ENCODE data around the gene KIF5A. TPM values are rescaled to one million over a fixed set of nuclear protein-coding genes. Genes with fewer than 3 reads are reported as not detected.

The KIF5A gene
- total and polyA plus RNA-seq, 5 donors = 0.09 to 0.31 (median 0.20) TPM

DNA sequence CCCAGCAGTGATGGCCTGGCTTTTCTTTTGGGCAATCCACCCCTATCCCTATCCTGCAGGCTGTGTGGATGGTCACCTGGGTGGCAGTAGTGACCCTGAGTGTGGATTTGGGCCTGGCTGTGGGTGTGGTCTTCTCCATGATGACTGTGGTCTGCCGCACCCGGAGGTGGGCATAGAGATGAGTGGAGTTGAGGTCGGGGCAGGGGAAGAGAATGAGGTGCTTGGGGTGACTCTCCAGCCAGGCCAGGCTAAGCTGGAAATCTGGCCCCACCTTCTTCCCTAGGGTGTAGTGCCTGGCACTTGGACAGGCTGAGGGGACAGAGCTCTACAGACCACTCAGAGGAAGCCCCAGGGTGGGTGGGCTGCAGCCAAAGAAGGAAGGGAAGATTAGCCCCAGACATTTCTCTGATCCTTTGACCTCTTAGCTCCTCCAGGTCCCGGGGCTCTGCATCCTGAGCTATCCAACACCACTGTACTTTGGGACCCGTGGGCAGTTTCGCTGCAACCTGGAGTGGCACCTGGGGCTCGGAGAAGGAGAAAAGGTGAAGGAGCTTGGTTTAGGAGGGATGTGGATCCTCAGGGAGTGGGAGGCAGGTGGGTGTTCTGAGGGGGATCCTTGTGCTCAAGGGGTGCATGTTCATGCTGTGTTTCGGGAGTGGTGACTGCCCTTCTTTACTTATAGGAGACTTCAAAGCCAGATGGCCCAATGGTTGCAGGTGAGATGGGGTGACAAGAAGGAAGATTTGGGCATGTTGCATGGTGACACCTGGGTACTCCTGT lies 74.8 kb downstream of the KIF5A start:
- intact Hi-C loops (cut with DNase I) = loop anchor here in 3 of 4 donors (5.0 to 10.0 kb wide), 2 partner anchors 42 to 160 kb away; no protein-coding TSS in a partner anchor
- WGBS = 81% methylated on average over 8 of the region's 8 CpGs
- Histone ChIP-seq H3K4me3 (ENCODE audit: low read length) (no peak overlapping the region), H3K27ac (ENCODE audit: low read length) (no peak overlapping the region), H3K9me3 (ENCODE audit: control insufficient read depth, low read length) (no peaks in the 10 kb centered on the region), H3K27me3 (ENCODE audit: control insufficient read depth, insufficient read depth) (no peaks in the 10 kb centered on the region), H3K4me1 (ENCODE audit: control insufficient read depth, insufficient read depth, low read length) (no peaks in the 10 kb centered on the region)
- DNase-seq (no peak), ATAC-seq (no peak)

GRCh38 chr12:57625261-57626032 lies 75.6 kb downstream of the KIF5A start:
- H3K27me3 ChIP-seq (ENCODE audit: control insufficient read depth, insufficient read depth) = no peaks in the 10 kb centered on the region
- WGBS = 83% methylated on average over 12 of the region's 12 CpGs
- ATAC-seq (no peak), DNase-seq (peak in 1 of 3 donors; percentile 29)
- no peaks in the 10 kb centered on the region for H3K9me3 ChIP-seq (ENCODE audit: control insufficient read depth, low read length)
- no peaks in the 10 kb centered on the region for H3K4me1 ChIP-seq (ENCODE audit: control insufficient read depth, insufficient read depth, low read length)
- intact Hi-C loops (cut with DNase I) = loop anchor here in 1 of 4 donors (10.0 kb wide), 1 partner anchor 161 kb away; no protein-coding TSS in a partner anchor
- no peak overlapping the region for H3K4me3 ChIP-seq (ENCODE audit: low read length)
- H3K27ac ChIP-seq (ENCODE audit: low read length) = no peak overlapping the region

DNA sequence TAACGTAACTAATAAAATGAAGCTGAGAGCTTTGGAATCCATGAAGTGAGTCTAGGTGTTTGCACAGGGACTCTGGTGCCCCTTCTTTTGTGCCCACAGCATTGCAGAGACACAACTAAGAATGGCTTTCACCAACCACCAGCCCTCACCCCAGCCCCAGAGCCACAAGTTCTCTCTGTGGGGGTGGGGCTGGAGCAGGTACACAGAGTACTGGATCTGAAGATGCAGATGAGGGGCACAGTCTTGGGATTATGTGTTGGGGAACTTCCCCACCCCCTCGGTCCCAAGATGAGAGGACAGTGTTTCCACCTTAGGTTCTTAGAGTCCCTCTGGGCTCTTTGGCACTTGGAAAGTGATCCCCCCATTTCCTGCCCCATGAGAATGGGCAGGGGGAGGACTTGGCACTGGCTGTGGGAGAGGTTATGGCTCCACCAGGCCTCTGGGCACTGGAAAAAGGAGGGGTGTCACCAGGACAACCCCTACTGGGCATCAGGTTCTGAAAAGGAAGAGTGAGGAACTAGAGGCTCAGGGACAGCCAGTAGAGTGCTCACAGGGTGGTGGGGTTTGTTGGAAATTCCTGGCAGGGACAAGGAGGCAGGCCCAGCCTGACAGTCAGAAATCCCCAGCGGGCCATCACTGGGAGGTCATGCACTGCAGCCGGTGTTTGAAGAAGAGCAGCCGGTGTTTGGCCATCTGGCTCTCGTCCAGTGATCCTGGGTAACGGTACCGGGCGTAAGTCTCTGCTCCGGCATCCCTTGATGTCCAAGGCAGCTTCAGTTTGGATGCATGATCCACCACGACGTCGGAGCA lies 76.5 kb downstream of the KIF5A start:
- intact Hi-C loops (cut with DNase I) = loop anchor here in 1 of 4 donors (10.0 kb wide), 1 partner anchor 162 kb away; no protein-coding TSS in a partner anchor
- Histone ChIP-seq H3K27ac (ENCODE audit: low read length) (no peak overlapping the region), H3K4me3 (ENCODE audit: low read length) (no peak overlapping the region), H3K9me3 (ENCODE audit: control insufficient read depth, low read length) (no peaks in the 10 kb centered on the region), H3K4me1 (ENCODE audit: control insufficient read depth, insufficient read depth, low read length) (no peaks in the 10 kb centered on the region), H3K27me3 (ENCODE audit: control insufficient read depth, insufficient read depth) (no peaks in the 10 kb centered on the region)
- no peak for ATAC-seq
- DNase-seq = peak in 1 of 3 donors; percentile 19
- 53% methylated on average over 13 of the region's 13 CpGs for WGBS

DNA sequence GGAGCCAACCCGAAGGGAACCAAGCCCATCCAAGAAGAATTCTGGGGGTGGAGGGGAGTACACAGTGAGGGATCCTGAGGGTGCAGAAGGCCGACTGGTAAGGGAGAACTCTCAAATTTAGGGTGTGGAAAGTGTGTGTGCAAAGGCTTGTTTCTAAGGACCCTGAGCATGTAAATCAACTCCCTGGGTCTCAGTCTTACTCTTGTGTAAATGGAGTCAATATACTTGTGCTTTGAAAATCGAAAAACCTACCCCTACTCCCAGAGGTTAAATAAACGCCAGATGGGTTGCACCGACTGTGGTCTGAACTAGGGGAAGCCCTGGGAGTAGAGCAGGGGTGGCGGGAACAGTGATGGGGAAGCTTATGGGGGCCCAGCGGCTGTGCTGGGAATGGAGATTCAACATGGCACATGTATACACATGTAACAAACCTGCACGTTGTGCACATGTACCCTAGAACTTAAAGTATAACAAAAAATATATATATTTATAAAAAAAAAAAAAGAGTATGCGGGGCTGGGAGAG lies 77.1 kb downstream of the KIF5A start:
- H3K4me3 ChIP-seq (ENCODE audit: low read length) = no peak overlapping the region
- no peaks in the 10 kb centered on the region for H3K27me3 ChIP-seq (ENCODE audit: control insufficient read depth, insufficient read depth)
- no peak for ATAC-seq
- H3K4me1 ChIP-seq (ENCODE audit: control insufficient read depth, insufficient read depth, low read length) = no peaks in the 10 kb centered on the region
- no peaks in the 10 kb centered on the region for H3K9me3 ChIP-seq (ENCODE audit: control insufficient read depth, low read length)
- 42% methylated on average over 9 of the region's 9 CpGs for WGBS
- H3K27ac ChIP-seq (ENCODE audit: low read length) = no peak overlapping the region
- no peak for DNase-seq
- intact Hi-C loops (cut with DNase I) = loop anchor here in 1 of 4 donors (10.0 kb wide), 1 partner anchor 162 kb away; no protein-coding TSS in a partner anchor

DNA sequence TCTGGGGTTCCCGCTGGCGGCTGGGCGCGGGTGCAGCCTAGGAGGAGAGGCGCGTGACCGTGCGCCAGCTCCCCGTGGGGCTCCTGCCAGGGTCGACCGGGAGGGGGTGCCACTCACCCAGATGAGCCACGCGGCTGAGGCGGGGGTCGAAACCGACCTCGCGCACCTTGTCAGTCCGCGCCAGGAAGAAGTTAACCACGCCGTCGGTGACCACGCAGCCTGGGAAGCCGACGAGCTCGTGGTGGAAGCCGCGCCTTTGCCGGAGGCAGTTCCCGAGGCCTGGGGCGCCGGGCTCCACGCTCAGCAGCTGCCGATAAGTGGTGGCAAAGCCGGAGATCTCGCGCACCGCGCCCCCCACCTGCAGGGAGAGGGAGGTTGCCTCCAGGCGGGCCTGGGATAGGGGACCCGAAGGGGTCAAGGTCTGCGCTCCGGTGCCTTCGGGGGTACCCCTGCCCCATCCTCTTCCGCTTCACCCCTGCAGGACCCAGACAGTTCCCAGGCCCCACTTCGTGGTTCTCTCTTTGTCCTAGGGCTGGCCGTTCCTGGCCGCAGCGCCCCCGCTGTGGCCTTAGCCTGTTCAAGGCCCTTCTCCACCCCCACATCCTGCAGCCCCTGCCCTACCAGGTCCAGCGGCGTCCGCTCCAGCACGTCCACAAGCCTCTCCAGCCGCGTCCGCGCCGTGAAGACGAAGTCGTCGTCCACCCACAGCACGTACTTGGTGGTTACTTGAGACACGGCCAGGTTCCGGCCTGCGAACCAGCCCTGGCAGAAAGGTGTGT lies 77.8 kb downstream of the KIF5A start:
- Histone ChIP-seq H3K27ac (ENCODE audit: low read length) (no peak overlapping the region), H3K4me1 (ENCODE audit: control insufficient read depth, insufficient read depth, low read length) (no peaks in the 10 kb centered on the region), H3K4me3 (ENCODE audit: low read length) (no peak overlapping the region), H3K27me3 (ENCODE audit: control insufficient read depth, insufficient read depth) (no peaks in the 10 kb centered on the region), H3K9me3 (ENCODE audit: control insufficient read depth, low read length) (no peaks in the 10 kb centered on the region)
- ATAC-seq (no peak), DNase-seq (peak in 2 of 3 donors; percentile 52 to 59)
- intact Hi-C loops (cut with DNase I) = loop anchor here in 1 of 4 donors (10.0 kb wide), 1 partner anchor 163 kb away; no protein-coding TSS in a partner anchor
- 19% methylated on average over 67 of the region's 67 CpGs for WGBS

GRCh38 chr12:57628280-57629191 lies 78.7 kb downstream of the KIF5A start:
- no peaks in the 10 kb centered on the region for H3K4me1 ChIP-seq (ENCODE audit: control insufficient read depth, insufficient read depth, low read length)
- DNase-seq = peak in 1 of 3 donors; percentile 35
- no peaks in the 10 kb centered on the region for H3K9me3 ChIP-seq (ENCODE audit: control insufficient read depth, low read length)
- no peak overlapping the region for H3K4me3 ChIP-seq (ENCODE audit: low read length)
- 60% methylated on average over 29 of the region's 29 CpGs for WGBS
- ATAC-seq = no peak
- no peaks in the 10 kb centered on the region for H3K27me3 ChIP-seq (ENCODE audit: control insufficient read depth, insufficient read depth)
- intact Hi-C loops (cut with DNase I) = loop anchor here in 1 of 4 donors (10.0 kb wide), 1 partner anchor 164 kb away; no protein-coding TSS in a partner anchor
- no peak overlapping the region for H3K27ac ChIP-seq (ENCODE audit: low read length)

DNA sequence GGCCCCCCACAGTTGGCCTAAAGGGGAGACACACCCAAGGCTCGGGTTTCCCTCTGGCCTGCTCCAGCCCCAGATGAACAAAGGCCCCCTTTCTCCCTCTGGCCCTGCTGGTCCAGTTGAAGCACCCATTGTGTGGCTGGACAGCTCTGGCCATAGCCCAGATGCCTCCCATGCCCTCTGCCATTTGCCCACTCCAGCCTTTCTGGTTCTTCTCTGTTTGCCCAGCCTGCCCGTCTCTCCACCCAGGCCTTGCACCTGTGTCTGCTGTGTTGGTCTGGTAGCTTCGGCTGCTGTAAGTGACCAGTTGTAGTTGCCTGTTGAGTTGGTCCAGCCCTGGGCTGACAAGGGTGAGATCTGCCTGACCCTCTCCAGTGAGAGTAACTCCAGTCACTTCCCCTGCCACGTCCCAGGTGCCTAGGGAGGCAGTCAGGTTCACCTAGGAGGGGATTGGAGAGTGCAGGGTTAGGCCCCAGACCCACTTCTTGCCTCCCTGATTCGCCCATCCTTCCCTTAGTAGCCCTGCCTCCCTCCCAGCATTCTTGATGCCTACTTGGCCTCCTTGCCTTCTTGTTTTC lies 80.1 kb downstream of the KIF5A start:
- intact Hi-C loops (cut with DNase I) = loop anchor here in 1 of 4 donors (10.0 kb wide), 1 partner anchor 165 kb away; no protein-coding TSS in a partner anchor
- no peaks in the 10 kb centered on the region for H3K4me1 ChIP-seq (ENCODE audit: control insufficient read depth, insufficient read depth, low read length)
- DNase-seq (no peak), ATAC-seq (no peak)
- WGBS = 86% methylated on average over 5 of the region's 5 CpGs
- no peaks in the 10 kb centered on the region for H3K9me3 ChIP-seq (ENCODE audit: control insufficient read depth, low read length)
- no peak overlapping the region for H3K4me3 ChIP-seq (ENCODE audit: low read length)
- H3K27ac ChIP-seq (ENCODE audit: low read length) = no peak overlapping the region
- H3K27me3 ChIP-seq (ENCODE audit: control insufficient read depth, insufficient read depth) = no peaks in the 10 kb centered on the region

GRCh38 chr12:57630891-57631433 lies 81.1 kb downstream of the KIF5A start:
- H3K27me3 ChIP-seq (ENCODE audit: control insufficient read depth, insufficient read depth) = no peaks in the 10 kb centered on the region
- intact Hi-C loops (cut with DNase I) = no loop called here
- H3K4me1 ChIP-seq (ENCODE audit: control insufficient read depth, insufficient read depth, low read length) = no peaks in the 10 kb centered on the region
- no peak overlapping the region for H3K4me3 ChIP-seq (ENCODE audit: low read length)
- H3K27ac ChIP-seq (ENCODE audit: low read length) = no peak overlapping the region
- DNase-seq (no peak), ATAC-seq (no peak)
- WGBS = 59% methylated on average over 6 of the region's 6 CpGs
- no peaks in the 10 kb centered on the region for H3K9me3 ChIP-seq (ENCODE audit: control insufficient read depth, low read length)
